Limb (tissue), 2 donors: Measurements from ENCODE around the gene SFTPD.
"Not testable (repeated sequence)": the region's sequence is repeated elsewhere in the genome, so short reads cannot be mapped to it uniquely, and the experiment has no call there.

Experiments
- DNase-seq, 2 donors: peaks; one replicate each; pipeline ENCODE4 v3.0.0-alpha.2; 2016; ENCODE audit errors: extremely low spot score in 2 of 2

The SFTPD gene

GRCh38 chr10:79926037-79926436 is 22.9 kb downstream of the SFTPD start:
- DNase-seq, result no peak

DNA sequence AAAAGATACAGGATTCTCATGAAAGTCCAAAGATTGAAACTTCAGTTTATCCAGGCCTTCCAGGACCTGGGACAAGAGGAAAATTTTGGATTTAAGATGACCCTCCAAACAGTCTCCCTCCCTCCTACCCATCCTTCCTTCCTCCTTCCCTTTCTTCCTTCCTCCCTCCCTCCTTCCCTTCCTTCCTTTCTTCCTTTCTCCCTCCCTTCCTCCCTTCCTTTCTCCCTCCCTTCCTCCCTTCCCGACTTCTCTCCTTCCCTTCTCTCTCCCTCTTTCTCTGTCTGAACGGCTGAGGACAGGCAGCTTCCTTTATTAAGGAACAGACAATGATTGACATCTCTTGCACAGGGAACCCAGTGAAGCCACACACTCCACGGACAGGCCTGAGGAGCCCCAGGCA is 23.3 kb downstream of the SFTPD start:
- no peak for DNase-seq

DNA sequence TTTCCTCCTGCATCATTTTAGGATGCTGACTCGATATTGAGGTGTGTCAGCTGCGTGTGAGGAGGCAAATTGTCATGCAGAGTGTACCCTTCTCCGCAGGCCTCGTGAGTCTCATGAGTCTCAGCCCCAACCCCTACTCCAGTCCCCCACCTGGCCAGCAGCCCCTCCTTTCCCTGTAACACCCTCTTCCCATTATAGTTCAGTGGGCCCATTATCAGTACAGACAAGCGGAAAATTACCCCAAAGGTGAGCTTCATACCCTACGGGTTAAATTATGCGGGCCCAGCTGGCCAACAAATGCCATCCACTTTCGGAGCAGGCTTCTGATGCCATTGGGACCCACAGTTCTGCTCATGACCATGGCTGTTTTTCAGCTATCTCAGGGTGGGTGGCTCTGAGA is 25.2 kb downstream of the SFTPD start:
- DNase-seq, result no peak

DNA sequence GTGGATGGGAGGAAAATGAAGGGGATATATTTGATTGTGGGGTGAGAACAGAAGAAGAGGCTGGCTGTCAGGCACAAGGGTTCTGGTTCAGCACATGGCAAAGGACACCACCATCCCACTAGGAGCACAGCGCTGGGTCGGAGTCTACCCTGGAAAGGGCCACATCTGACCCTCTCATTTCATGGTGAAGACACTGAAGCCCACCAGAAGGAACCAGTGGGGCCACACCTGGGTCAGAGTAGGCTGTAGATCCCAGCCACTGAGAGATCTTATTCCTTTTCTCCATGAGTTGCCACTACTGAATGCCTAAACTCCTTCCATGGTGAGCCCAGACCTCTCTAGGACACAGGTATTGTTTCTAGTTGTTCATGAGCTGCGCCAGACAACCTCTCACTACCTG is 25.8 kb downstream of the SFTPD start:
- DNase-seq, result no peak

DNA sequence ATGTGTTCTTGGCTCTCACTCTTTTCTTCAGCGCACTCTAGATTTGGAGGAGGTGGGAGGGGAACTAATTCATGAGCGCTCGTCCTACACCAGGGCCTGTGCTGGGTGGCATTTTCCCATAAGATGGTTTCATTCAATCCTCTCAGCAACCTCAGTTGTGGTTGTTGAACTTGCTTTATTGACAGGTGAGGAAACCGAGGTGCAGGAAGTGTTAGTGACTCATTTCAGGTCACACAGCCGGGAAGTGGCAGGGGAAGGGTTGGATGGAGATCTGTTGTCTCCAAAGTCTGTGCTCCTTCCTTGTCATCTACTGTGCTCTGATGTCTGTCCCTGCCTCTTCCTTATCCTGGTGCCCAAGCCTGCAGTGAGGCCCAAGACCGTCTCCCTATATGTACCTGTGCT is 26.9 kb downstream of the SFTPD start:
- DNase-seq, result not testable (repeated sequence)

GRCh38 chr10:79915838-79916237 is 33.1 kb downstream of the SFTPD start:
- not testable (repeated sequence) for DNase-seq

DNA sequence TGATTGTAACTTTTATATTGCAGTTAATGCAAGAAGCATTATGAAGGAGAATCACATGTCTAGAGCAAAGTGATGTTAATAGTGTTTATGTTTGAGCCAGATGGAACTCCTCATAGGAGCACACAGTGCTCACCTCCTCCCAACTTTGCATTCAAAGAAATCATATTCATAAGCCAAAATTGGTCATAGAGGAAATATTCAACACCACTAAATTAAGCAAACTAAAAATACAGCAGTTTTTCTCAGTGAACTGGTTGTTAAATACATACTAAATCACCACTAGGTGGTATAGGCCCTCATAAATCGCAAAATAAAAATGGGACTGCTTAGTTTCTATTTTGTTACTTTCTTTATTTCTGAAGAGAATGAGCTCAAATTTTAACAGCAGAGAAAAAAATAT is 34.4 kb downstream of the SFTPD start:
- peak in 1 of 2 donors; percentile 25 for DNase-seq

DNA sequence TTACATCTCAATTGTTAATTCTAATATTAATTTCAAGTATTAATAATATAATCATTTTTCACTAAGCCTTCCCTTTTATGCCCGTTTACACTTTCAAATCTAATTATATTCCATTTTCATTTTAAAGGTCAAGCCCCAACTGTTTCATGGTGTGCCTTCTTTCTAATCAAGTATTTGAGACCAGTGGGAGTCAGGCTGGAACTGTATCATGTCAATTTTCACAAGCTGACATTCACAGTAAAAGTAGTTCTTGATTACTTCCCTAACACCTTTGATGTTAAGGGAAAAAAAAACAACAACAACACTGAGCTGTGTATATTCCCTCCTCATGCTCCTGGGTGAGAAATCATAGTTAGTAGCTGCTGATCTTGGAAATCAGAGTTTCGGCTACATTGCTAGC is 38.1 kb downstream of the SFTPD start:
- DNase-seq, result no peak

DNA sequence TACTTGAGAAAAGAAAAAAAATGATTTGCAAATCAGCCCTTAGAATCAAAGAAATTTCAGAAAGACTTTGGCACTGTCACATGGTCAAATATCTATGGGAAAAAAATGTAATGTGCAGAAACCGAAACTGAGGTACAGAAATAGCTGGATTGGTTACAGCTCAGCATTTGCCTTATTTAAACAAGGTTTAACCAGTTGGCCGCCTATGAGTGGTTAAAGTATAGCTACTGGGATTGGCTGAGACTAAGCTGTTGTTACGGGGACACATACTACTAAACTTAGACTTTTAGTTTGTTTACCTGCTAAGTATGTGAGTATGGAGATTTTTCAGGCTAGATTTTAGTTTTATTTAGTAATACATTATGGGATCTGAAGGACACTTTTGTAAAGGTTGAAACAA is 38.6 kb downstream of the SFTPD start:
- no peak for DNase-seq

- DNase-seq, result no peak
These were observed 43.3 kb downstream of the SFTPD start for GRCh38 chr10:79905322-79906314.

DNA sequence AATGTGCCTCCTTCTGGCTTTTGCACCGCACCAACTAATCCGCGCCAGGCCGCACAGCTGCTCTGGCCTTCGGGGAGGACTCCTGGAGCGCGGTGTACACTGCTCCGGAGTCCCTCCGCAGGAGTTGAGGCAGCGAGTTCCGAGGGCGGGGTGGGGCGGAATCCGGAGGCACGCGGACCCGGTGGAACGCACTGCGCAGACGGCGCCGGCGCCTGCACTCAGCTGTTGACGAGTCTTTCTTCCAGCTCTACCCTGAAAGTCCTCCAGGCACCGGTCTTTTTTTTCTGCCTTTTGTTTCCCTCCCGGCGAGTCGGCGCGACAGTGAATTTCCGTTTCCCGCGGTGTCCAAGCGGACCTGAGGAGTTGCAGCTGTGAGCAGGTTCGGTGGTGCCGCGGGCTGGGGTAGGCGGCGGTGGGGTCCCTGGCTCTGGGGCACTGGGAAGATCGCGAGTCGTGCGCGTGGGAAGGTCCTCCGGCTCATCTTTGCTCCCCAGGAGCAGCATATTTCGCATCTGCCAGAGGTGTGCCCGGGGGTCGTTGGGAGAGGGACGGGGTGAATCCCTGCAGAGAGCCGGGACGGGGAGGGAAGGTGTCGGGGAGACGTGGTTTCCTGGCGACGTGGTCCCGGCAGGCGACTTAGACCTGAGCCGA is 44.1 kb downstream of the SFTPD start:
- peak; percentile 72 to 85 for DNase-seq

DNA sequence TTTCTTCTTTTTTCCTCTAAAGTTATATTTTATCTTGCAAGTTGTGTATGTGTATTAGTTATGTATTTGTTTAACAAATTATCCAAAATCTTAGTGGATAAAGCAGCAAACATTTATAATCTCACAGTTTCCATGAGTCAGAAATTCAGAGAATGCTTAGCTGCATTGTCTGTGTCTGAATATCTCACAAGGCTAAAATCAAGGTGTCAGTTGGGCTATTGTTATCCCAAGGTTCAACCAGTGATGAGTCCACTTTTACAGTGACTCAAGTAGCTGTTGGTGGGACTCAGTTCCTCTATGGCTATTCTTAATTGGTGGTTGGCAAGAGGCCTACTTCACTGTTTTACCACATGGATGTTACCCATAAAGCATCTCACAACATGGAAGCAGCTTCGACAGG is 47.3 kb downstream of the SFTPD start:
- DNase-seq, result not testable (repeated sequence)

GRCh38 chr10:79898597-79899325 is 50.1 kb downstream of the SFTPD start:
- no peak for DNase-seq

- DNase-seq, result not testable (repeated sequence)
These were observed 56.0 kb downstream of the SFTPD start for GRCh38 chr10:79892896-79893295.

DNA sequence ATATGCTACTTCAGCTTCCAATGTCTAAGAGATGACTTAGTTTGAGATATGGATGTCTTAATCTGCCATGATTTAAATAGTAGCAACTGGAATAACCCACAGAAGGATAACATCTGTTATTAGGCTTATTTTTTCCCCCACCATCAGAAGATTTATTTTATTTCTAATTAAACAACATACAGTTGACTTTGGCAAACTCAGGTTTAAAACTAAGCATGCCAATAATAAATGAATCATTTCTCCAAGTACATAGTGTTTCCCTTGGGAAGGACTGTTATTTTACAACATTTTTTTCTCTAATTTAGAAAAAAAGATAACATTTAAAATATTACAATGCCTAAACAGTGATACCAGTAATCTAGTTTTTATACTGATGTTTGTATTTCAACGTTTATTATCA is 58.4 kb downstream of the SFTPD start:
- no peak for DNase-seq

- not testable (repeated sequence) for DNase-seq
These were observed 59.9 kb downstream of the SFTPD start for GRCh38 chr10:79888984-79889383.
